H1 (cell line): ENCODE results near the gene SPECC1. TPM values are rescaled to one million over a fixed set of nuclear protein-coding genes. Genes with fewer than 3 reads are reported as not detected.

Experiments used
- CHD7 ChIP-seq: fragments of 300-600 bp; sonication (generic); IDR thresholded peaks from 2 replicates; pipeline ENCODE4 v1.7.1; 2012; ENCODE audit warnings: low read length, moderate library complexity, mild to moderate bottlenecking, inconsistent platforms; ENCODE audit not compliant: insufficient replicate concordance
- HDAC2 ChIP-seq, 2 experiments: fragments of 300-600 bp in 1 of 2; sonication (generic) in 1 of 2; IDR thresholded peaks; 2 replicates each; pipeline ENCODE4 v1.6.1; 2011 to 2012; ENCODE audit warnings: low read depth in 2 of 2, low read length in 2 of 2, mild to moderate bottlenecking in 2 of 2, moderate library complexity in 2 of 2, borderline replicate concordance in 1 of 2, inconsistent platforms in 1 of 2
- KDM1A ChIP-seq: fragments of 200-600, 300-600 bp; sonication (generic); IDR thresholded peaks from 2 replicates; pipeline ENCODE4 v1.7.1; 2016; ENCODE audit warnings: mild to moderate bottlenecking, low read length, borderline replicate concordance
- MAFK ChIP-seq: IDR thresholded peaks from 2 replicates; pipeline ENCODE4 v1.6.1; 2012; ENCODE audit warnings: low read depth, mild to moderate bottlenecking, improper control_type of control experiment, low read length
- SUZ12 ChIP-seq: fragments of 200-600 bp; sonication (generic); IDR thresholded peaks from 2 replicates; pipeline ENCODE4 v1.6.1; 2012; ENCODE audit warnings: mild to moderate bottlenecking, inconsistent platforms, low read length, moderate library complexity, mixed read lengths
- polyA plus RNA-seq, 7 experiments: library from polyadenylated mRNA; depleted of rRNA in 3 of 7; stranded (reverse) in 5 of 7; unstranded in 2 of 7; fragments of >200 nt in 5 of 7; fragments of 200-250 nt in 2 of 7; gene quantifications; 1 replicate in 5 of 7; 2 replicates in 1 of 7; 4 replicates in 1 of 7; pipeline versions ENCODE4 v1.2.1 to v1.2.3, GENCODE V29; 2011 to 2013; ENCODE audit warnings: missing spikeins in 2 of 7, mixed read lengths in 2 of 7
- total RNA-seq: library from RNA; stranded (reverse); fragmentation: NEBNext Ultra II Directional; extraction: Animal tissue kit (Norgen Biotek cat#: 25700); gene quantifications from 2 replicates; pipeline ENCODE4 v1.2.1, GENCODE V29; 2021

The SPECC1 gene
- total and polyA plus RNA-seq, 2 of the 8 experiments (the other 6 are each of a cell fraction or from before 2014, with no cell fraction given): 35.8 to 87.9 TPM

GRCh38 chr17:20244671-20245070 is 235.5 kb downstream of the SPECC1 start (continued):
- no peak for TF ChIP-seq CHD7
- TF ChIP-seq SUZ12: no peak
- TF ChIP-seq KDM1A: no peak
- no peak for TF ChIP-seq MAFK
- no peak for TF ChIP-seq HDAC2 (IDR thresholded peaks at IDR 0.05; ENCODE audit: borderline replicate concordance in 1 of 2, low read depth in 2 of 2, low read length in 2 of 2)
